ENCODE data around the gene EDC3. TPM values are rescaled to one million over a fixed set of nuclear protein-coding genes. Genes with fewer than 3 reads are reported as not detected.

The EDC3 gene
- total and polyA plus RNA-seq, 9 of the 15 experiments (the other 6 are each of a cell fraction or from before 2014, with no cell fraction given), result 11.7 to 63.9 (median 32.8) TPM

GRCh38 chr15:74615508-74616365, 80.1 kb downstream of the EDC3 start, which contains the start of gene CLK3 (continued):
- TF ChIP-seq ZBTB34 (CRISPR knock-in tag; IDR thresholded peaks at IDR 0.05), result no peak
- TF ChIP-seq POU5F1 (IDR thresholded peaks at IDR 0.05; ENCODE audit: borderline replicate concordance, low read depth, low read length, partially characterized antibody), result no peak
- 0 out of 2 replicates have a peak, but pooled peaks have one; percentile 84 for TF ChIP-seq PHB (CRISPR knock-in tag; IDR thresholded peaks at IDR 0.05)
- no peak for TF ChIP-seq MEIS2 (IDR thresholded peaks at IDR 0.05; ENCODE audit: partially characterized antibody)
- TF ChIP-seq FOXP4 (CRISPR knock-in tag; IDR thresholded peaks at IDR 0.05; ENCODE audit: borderline replicate concordance), result peak; percentile 47; the same call in 1 of the 2 replicates
- no peak for TF ChIP-seq ZNF347 (CRISPR knock-in tag; IDR thresholded peaks at IDR 0.05; ENCODE audit: low read depth)
- no peak for TF ChIP-seq CAMTA2 (CRISPR knock-in tag; conservative IDR thresholded peaks at IDR 0.05)
- TF ChIP-seq ZNF778 (CRISPR knock-in tag; IDR thresholded peaks at IDR 0.05), result no peak
- TF ChIP-seq ZC3H4 (CRISPR knock-in tag; IDR thresholded peaks at IDR 0.05; ENCODE audit: borderline replicate concordance), result no peak
- TF ChIP-seq ZNF518B (CRISPR knock-in tag; IDR thresholded peaks at IDR 0.05), result no peak
- 0 out of 2 replicates have a peak, but pooled peaks have one; percentile 1 for TF ChIP-seq ZNF609 (CRISPR knock-in tag; IDR thresholded peaks at IDR 0.05; ENCODE audit: borderline replicate concordance)
- TF ChIP-seq NFATC3 (IDR thresholded peaks at IDR 0.05), result no peak
- TF ChIP-seq ZNF830 (CRISPR knock-in tag; IDR thresholded peaks at IDR 0.05), result 0 out of 2 replicates have a peak, but pooled peaks have one; percentile 27
- TF ChIP-seq ZNF584 (CRISPR knock-in tag; IDR thresholded peaks at IDR 0.05; ENCODE audit: low read depth), result no peak
- TF ChIP-seq ZNF551 (CRISPR knock-in tag; IDR thresholded peaks at IDR 0.05), result no peak

Measured in K562 (cell line).